Brain microvascular endothelial cell (primary cell): ENCODE results near the gene CFDP1.

Source experiments
- DNase-seq: peaks from one replicate; pipeline ENCODE4 v3.0.0-alpha.2; 2020
- H3K27ac ChIP-seq: fragments of 250-450 bp; sonication (Bioruptor Pico); 2 replicates; pipeline ENCODE4 v1.5.1; 2020; ENCODE audit warnings: mild to moderate bottlenecking, moderate library complexity
- H3K27me3 ChIP-seq: fragments of 250-450 bp; sonication (Bioruptor Pico); replicated peaks from 2 replicates; pipeline ENCODE4 v1.5.1; 2020; ENCODE audit warnings: mild to moderate bottlenecking
- H3K36me3 ChIP-seq: fragments of 250-450 bp; sonication (Bioruptor Pico); replicated peaks from 2 replicates; pipeline ENCODE4 v1.5.1; 2020; ENCODE audit warnings: mild to moderate bottlenecking
- H3K4me3 ChIP-seq: 2 replicates; pipeline ENCODE4 v1.5.1; 2011; ENCODE audit warnings: low read depth, mild to moderate bottlenecking, control low read depth, low read length, moderate library complexity
- in situ Hi-C: cut with HindIII; loops from 2 replicates; pipeline ENCODE4 v1.10.0; 2017; ENCODE audit warnings: low sequenced_read_pairs, low pct_ligation_motif_present
- TF ChIP-seq, protein P1 (sequence below): IDR thresholded peaks from 2 replicates; pipeline ENCODE4 v1.5.1; 2011; ENCODE audit warnings: low read depth, mild to moderate bottlenecking, moderate library complexity, low read length, control low read depth, inconsistent platforms; ENCODE audit errors: missing control alignments

The CFDP1 gene

GRCh38 chr16:75420987-75421819 lies 12.1 kb downstream of the CFDP1 start:
- peak; percentile 71 for DNase-seq
- in situ Hi-C loops: loop anchor here (25.0 kb wide), 1 partner anchor 234 kb away; no protein-coding TSS in a partner anchor
- H3K36me3 ChIP-seq: no peaks in the 10 kb centered on the region
- no peak overlapping the region for H3K27ac ChIP-seq
- TF ChIP-seq, protein P1, sequence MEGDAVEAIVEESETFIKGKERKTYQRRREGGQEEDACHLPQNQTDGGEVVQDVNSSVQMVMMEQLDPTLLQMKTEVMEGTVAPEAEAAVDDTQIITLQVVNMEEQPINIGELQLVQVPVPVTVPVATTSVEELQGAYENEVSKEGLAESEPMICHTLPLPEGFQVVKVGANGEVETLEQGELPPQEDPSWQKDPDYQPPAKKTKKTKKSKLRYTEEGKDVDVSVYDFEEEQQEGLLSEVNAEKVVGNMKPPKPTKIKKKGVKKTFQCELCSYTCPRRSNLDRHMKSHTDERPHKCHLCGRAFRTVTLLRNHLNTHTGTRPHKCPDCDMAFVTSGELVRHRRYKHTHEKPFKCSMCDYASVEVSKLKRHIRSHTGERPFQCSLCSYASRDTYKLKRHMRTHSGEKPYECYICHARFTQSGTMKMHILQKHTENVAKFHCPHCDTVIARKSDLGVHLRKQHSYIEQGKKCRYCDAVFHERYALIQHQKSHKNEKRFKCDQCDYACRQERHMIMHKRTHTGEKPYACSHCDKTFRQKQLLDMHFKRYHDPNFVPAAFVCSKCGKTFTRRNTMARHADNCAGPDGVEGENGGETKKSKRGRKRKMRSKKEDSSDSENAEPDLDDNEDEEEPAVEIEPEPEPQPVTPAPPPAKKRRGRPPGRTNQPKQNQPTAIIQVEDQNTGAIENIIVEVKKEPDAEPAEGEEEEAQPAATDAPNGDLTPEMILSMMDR: peak; percentile 3
- H3K4me3 ChIP-seq: no peak overlapping the region
- H3K27me3 ChIP-seq: no peaks in the 10 kb centered on the region

- no peak overlapping the region for H3K4me3 ChIP-seq
- H3K27ac ChIP-seq: no peak overlapping the region
- in situ Hi-C loops: loop anchor here (25.0 kb wide), 1 partner anchor 230 kb away; no protein-coding TSS in a partner anchor
- H3K36me3 ChIP-seq: peaks cover 6% of the 10 kb centered on the region
- TF ChIP-seq, protein P1: no peak
- no peaks in the 10 kb centered on the region for H3K27me3 ChIP-seq
- no peak for DNase-seq
These were observed 16.3 kb downstream of the CFDP1 start for GRCh38 chr16:75416904-75417565.

DNA sequence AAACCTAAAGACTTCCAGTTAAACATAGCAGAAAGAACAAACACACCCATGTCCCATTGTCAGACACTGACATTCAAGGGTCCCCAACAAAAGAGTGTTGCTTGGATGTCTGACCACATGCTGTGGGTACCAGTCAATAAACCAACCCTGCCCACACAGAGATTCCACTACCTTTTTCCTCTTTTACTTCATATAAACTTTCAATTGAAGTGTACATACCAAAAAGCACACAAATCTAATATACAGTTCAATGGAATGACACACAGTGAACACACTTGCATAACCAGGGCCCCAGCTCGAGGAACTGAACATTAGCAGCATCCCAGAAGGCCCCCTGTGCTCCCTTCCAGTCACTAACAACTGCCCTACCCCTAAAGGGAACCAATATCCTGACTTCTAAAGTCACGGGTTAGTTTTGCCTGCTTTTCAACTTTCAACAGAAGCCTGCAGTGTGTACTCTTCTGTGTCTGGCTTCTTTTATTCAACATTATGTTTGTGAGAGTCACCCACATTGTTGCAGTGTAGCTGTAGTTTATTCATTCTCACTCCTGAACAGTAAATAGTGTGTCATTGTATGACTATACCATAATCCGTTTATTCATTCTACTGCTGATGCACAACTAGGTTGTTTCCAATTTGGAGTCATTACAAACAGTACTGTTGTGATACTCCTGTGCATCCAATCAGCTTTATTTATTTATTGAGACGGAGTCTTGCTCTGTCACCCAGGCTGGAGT lies 18.0 kb downstream of the CFDP1 start:
- TF ChIP-seq, protein P1: no peak
- Histone ChIP-seq H3K4me3 (no peak overlapping the region), H3K27me3 (no peaks in the 10 kb centered on the region), H3K36me3 (peaks cover 16% of the 10 kb centered on the region), H3K27ac (no peak overlapping the region)
- DNase-seq: no peak
- in situ Hi-C loops: loop anchor here (25.0 kb wide), 1 partner anchor 228 kb away; no protein-coding TSS in a partner anchor

DNA sequence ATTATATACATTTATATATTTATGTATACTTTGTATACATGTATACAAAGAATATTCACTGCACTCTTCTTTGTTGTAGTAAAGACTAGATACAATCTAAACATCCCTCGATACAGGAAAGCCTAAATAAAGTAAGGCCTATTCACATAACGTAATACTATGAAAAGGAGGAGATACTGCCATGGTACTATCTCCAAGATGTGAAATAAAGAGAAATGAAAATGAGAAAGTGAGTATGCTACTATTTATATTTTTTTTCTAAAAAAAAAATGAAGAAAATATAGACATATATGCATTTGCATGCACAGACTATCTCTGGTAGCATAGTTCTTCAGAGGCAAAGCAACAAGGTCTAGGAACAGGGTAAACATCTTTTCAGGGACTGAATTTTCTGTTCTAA lies 19.4 kb downstream of the CFDP1 start:
- H3K27me3 ChIP-seq: no peaks in the 10 kb centered on the region
- H3K4me3 ChIP-seq: no peak overlapping the region
- no peak for DNase-seq
- peaks cover 18% of the 10 kb centered on the region for H3K36me3 ChIP-seq
- TF ChIP-seq, protein P1: no peak
- in situ Hi-C loops: loop anchor here (25.0 kb wide), 1 partner anchor 227 kb away; no protein-coding TSS in a partner anchor
- H3K27ac ChIP-seq: no peak overlapping the region

- TF ChIP-seq, protein P1: no peak
- Histone ChIP-seq H3K4me3 (no peak overlapping the region), H3K27me3 (no peaks in the 10 kb centered on the region), H3K36me3 (peaks cover 18% of the 10 kb centered on the region), H3K27ac (no peak overlapping the region)
- in situ Hi-C loops: loop anchor here (25.0 kb wide), 1 partner anchor 220 kb away; no protein-coding TSS in a partner anchor
- DNase-seq: no peak
These were observed 26.4 kb downstream of the CFDP1 start for GRCh38 chr16:75406943-75407342.
